Kidney (tissue), 14 donors: Measurements from ENCODE around the gene HSD17B3. TPM values are rescaled to one million over a fixed set of nuclear protein-coding genes. Genes with fewer than 3 reads are reported as not detected.

Experiments used
- DNase-seq, 5 donors: peaks; one replicate each; pipeline ENCODE4 v3.0.0-alpha.2; 2013 to 2020
- FAIRE-seq: peaks from 2 replicates; lab custom pipeline; 2012; peaks lifted over from hg19 to GRCh38; lab: Jason Lieb, UNC
- H3K27ac ChIP-seq, 2 donors: one replicate each; pipeline ENCODE4 v1.7.0; 2013; ENCODE audit warnings: low read depth in 2 of 2, low read length in 2 of 2, inconsistent platforms in 1 of 2
- H3K27me3 ChIP-seq: one replicate; pipeline ENCODE4 v1.7.1; 2013; ENCODE audit warnings: low read length, inconsistent platforms; ENCODE audit not compliant: control insufficient read depth, insufficient read depth
- H3K36me3 ChIP-seq, 3 donors: one replicate each; pipeline versions ENCODE4 v1.7.0 to v1.7.1; 2013; ENCODE audit warnings: low read length in 3 of 3, control low read depth in 1 of 3, inconsistent platforms in 1 of 3; ENCODE audit not compliant: insufficient read depth in 3 of 3, control insufficient read depth in 2 of 3
- H3K4me1 ChIP-seq, 3 donors: one replicate each; pipeline versions ENCODE4 v1.7.0 to v1.7.1; 2013; ENCODE audit warnings: low read length in 3 of 3, inconsistent platforms in 1 of 3, low read depth in 1 of 3; ENCODE audit not compliant: control insufficient read depth in 2 of 3, insufficient read depth in 2 of 3
- H3K4me3 ChIP-seq, 3 donors: one replicate each; pipeline versions ENCODE4 v1.7.0 to v1.8.1; 2013; ENCODE audit warnings: low read length in 3 of 3, control low read depth in 1 of 3, inconsistent platforms in 1 of 3
- H3K9ac ChIP-seq, 3 donors: one replicate each; pipeline versions ENCODE4 v1.7.0 to v1.7.1; 2013; ENCODE audit warnings: low read length in 3 of 3, control low read depth in 1 of 3, inconsistent platforms in 1 of 3
- H3K9me3 ChIP-seq, 3 donors: one replicate each; pipeline versions ENCODE4 v1.7.0 to v1.7.1; 2013; ENCODE audit warnings: low read length in 3 of 3, control low read depth in 1 of 3, inconsistent platforms in 1 of 3; ENCODE audit not compliant: control insufficient read depth in 2 of 3, insufficient read depth in 1 of 3
- CTCF ChIP-seq: IDR thresholded peaks from 3 replicates; pipeline ENCODE4 v1.5.1; 2012; ENCODE audit warnings: mild to moderate bottlenecking, moderate library complexity, borderline replicate concordance; ENCODE audit not compliant: insufficient read depth; ENCODE audit errors: extremely low read depth
- intact Hi-C: fragments of 100-400 bp; cut with DNase I; formaldehyde crosslinking; loops from one replicate; pipeline ENCODE4 v1.11.1; 2022
- polyA plus RNA-seq: library from polyadenylated mRNA; stranded (reverse); fragments of 350-450 nt; fragmentation: Illumina TruSeq; extraction: RNeasy Lipid Tissue Mini Kit (QIAGEN cat#74804); gene quantifications from one replicate; pipeline ENCODE4 v1.2.3, GENCODE V29; 2014; ENCODE audit warnings: low read depth, low replicate concordance; ENCODE audit not compliant: insufficient read depth
- total RNA-seq: library from RNA; stranded (reverse); fragmentation: NEBNext Ultra II Directional; extraction: Animal tissue kit (Norgen Biotek cat#: 25700); gene quantifications from one replicate; pipeline ENCODE4 v1.2.1, GENCODE V29; 2021
- donor health status: control.
- donor health status: control.
- donor health status: control.
- donor health status: control.
- donor health status: control.
- donor health status: DM: yes; HTN: yes; CAD: no.
- donor health status: Normal renal cell carcinoma (clear cell type).

HSD17B3 gene
- total and polyA plus RNA-seq, 2 donors from 2014 or later: 0.66 to 2.0 TPM

- peak; percentile 66 for TF ChIP-seq CTCF
- FAIRE-seq (no peak), DNase-seq (peak; percentile 61 to 81 (median 74))
- no peak overlapping the region for H3K27ac ChIP-seq
- intact Hi-C loops: no loop called here
- no peak overlapping the region for H3K9ac ChIP-seq
- H3K9me3 ChIP-seq: no peaks in the 10 kb centered on the region
- peak overlapping the region in 1 of 3 donors; percentile 38 for H3K4me3 ChIP-seq
- H3K36me3 ChIP-seq: no peaks in the 10 kb centered on the region
- H3K27me3 ChIP-seq: no peaks in the 10 kb centered on the region
- H3K4me1 ChIP-seq: peaks cover 0 to 2% (median 0%) of the 10 kb centered on the region in 3 donors
These were observed 82.7 kb downstream of the HSD17B3 start for GRCh38 chr9:96219026-96219899.

GRCh38 chr9:96217754-96218693, 84.0 kb downstream of the HSD17B3 start:
- peak overlapping the region in 2 of 3 donors; percentile 3 to 17 for H3K9ac ChIP-seq
- H3K27ac ChIP-seq: no peak overlapping the region
- FAIRE-seq (no peak), DNase-seq (peak; percentile 86 to 93 (median 90))
- peak; percentile 93 for TF ChIP-seq CTCF
- H3K9me3 ChIP-seq: no peaks in the 10 kb centered on the region
- no peaks in the 10 kb centered on the region for H3K36me3 ChIP-seq
- peak overlapping the region in 2 of 3 donors; percentile 34 to 40 for H3K4me3 ChIP-seq
- peaks cover 0 to 2% (median 0%) of the 10 kb centered on the region in 3 donors for H3K4me1 ChIP-seq
- H3K27me3 ChIP-seq: no peaks in the 10 kb centered on the region
- intact Hi-C loops: no loop called here

GRCh38 chr9:96217294-96217707, 84.7 kb downstream of the HSD17B3 start:
- Histone ChIP-seq H3K36me3 (no peaks in the 10 kb centered on the region), H3K9me3 (no peaks in the 10 kb centered on the region), H3K9ac (no peak overlapping the region), H3K4me1 (peaks cover 0 to 2% (median 0%) of the 10 kb centered on the region in 3 donors), H3K27ac (no peak overlapping the region), H3K4me3 (no peak overlapping the region), H3K27me3 (no peaks in the 10 kb centered on the region)
- FAIRE-seq (no peak), DNase-seq (peak; percentile 39 to 86 (median 63))
- intact Hi-C loops: no loop called here
- TF ChIP-seq CTCF: no peak
